GM19193 (cell line): ENCODE data around the gene CMTM1.
A peak's percentile ranks its signal among the peaks of the same experiment; 100 is the strongest.

ENCODE experiments used
- POLR2A ChIP-seq: IDR thresholded peaks from 4 replicates; pipeline ENCODE4 v1.6.1; 2011; ENCODE audit not compliant: insufficient read depth, insufficient read length; ENCODE audit errors: extremely low read depth

CMTM1 gene

GRCh38 chr16:66566051-66566901, at the start of gene CMTM1:
TSS of gene CMTM1 (plus strand) at chr16:66566439. CDS start at chr16:66566514, 75 bp downstream.
- no peak for TF ChIP-seq POLR2A

GRCh38 chr16:66516509-66516807, 49.8 kb upstream of the CMTM1 start:
- TF ChIP-seq POLR2A: no peak

GRCh38 chr16:66516808-66517585, 49.2 kb upstream of the CMTM1 start:
- peak; percentile 40 for TF ChIP-seq POLR2A

GRCh38 chr16:66517586-66518263, 48.5 kb upstream of the CMTM1 start:
- no peak for TF ChIP-seq POLR2A

GRCh38 chr16:66519482-66520373, 46.5 kb upstream of the CMTM1 start:
- TF ChIP-seq POLR2A: no peak

- no peak for TF ChIP-seq POLR2A
Measured at GRCh38 chr16:66520406-66521170, 45.7 kb upstream of the CMTM1 start.

GRCh38 chr16:66521252-66521713, 45.0 kb upstream of the CMTM1 start:
- TF ChIP-seq POLR2A: no peak

GRCh38 chr16:66521951-66522771, 44.1 kb upstream of the CMTM1 start:
- no peak for TF ChIP-seq POLR2A

GRCh38 chr16:66522816-66523590, 43.2 kb upstream of the CMTM1 start:
- TF ChIP-seq POLR2A: no peak

GRCh38 chr16:66523861-66524354, 42.3 kb upstream of the CMTM1 start:
- TF ChIP-seq POLR2A: no peak

GRCh38 chr16:66524601-66525164, 41.6 kb upstream of the CMTM1 start:
- no peak for TF ChIP-seq POLR2A
